ENCODE measurements around the gene ZP4. TPM values are rescaled to one million over a fixed set of nuclear protein-coding genes. Genes with fewer than 3 reads are reported as not detected.

Gene ZP4
- total and polyA plus RNA-seq, 9 of the 15 experiments (the other 6 are each of a cell fraction or from before 2014, with no cell fraction given) = not detected

DNA sequence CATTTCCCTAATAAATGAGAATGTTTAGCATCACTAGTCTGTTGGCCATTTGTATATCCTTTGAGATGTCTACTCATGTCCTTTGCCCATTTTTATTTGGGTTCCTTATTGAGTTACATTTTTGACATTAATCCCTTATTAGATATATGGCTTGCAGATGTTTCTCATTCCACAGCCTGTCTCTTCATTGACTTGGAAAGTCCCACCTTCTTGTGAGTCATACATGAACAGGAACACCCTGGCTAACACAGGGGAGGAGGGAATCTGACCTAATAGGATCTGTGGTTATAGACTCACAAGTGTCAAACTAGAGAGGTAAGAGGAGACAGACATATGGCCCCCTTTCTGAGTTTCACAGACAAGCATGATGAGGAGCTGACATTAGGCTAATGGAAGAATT lies 11.5 kb downstream of the ZP4 start (continued):
- TF ChIP-seq TAF9B (IDR thresholded peaks at IDR 0.05; ENCODE audit: partially characterized antibody) = no peak
- no peak for TF ChIP-seq CBX3 (IDR thresholded peaks at IDR 0.05; ENCODE audit: borderline replicate concordance in 1 of 2, low read length in 2 of 2)
- TF ChIP-seq TCFL5 (CRISPR knock-in tag; conservative IDR thresholded peaks at IDR 0.05) = no peak
- TF ChIP-seq, protein P1, sequence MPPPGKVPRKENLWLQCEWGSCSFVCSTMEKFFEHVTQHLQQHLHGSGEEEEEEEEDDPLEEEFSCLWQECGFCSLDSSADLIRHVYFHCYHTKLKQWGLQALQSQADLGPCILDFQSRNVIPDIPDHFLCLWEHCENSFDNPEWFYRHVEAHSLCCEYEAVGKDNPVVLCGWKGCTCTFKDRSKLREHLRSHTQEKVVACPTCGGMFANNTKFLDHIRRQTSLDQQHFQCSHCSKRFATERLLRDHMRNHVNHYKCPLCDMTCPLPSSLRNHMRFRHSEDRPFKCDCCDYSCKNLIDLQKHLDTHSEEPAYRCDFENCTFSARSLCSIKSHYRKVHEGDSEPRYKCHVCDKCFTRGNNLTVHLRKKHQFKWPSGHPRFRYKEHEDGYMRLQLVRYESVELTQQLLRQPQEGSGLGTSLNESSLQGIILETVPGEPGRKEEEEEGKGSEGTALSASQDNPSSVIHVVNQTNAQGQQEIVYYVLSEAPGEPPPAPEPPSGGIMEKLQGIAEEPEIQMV (tag; conservative IDR thresholded peaks at IDR 0.05; ENCODE audit: low read depth) = no peak
- TF ChIP-seq SOX6 (IDR thresholded peaks at IDR 0.05) = no peak
- no peak for TF ChIP-seq L3MBTL2 (IDR thresholded peaks at IDR 0.05)

DNA sequence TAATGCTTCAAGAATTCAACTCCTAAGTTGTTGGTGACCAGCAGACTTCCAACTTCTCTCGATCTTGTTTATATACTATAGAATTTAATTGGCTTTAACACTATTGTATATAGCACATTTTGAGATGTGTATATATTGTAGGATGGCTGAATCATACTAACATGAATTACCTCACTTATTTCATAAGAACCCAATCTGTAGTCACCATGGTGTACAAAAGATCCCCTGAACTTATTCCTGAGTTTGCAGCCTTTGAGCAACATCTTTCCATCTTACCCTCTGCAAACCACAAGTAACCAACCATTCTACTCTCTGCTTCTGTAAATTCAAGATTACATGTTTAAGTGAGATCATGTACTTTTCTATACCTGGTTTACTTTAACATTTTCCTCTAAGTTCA lies 12.3 kb downstream of the ZP4 start:
- in situ Hi-C loops (cut with MboI) (no loop called here), intact Hi-C loops (cut with micrococcal nuclease) (no loop called here)
- TF ChIP-seq, protein P2, sequence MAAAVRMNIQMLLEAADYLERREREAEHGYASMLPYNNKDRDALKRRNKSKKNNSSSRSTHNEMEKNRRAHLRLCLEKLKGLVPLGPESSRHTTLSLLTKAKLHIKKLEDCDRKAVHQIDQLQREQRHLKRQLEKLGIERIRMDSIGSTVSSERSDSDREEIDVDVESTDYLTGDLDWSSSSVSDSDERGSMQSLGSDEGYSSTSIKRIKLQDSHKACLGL (CRISPR knock-in tag; IDR thresholded peaks at IDR 0.05; ENCODE audit: borderline replicate concordance, poor library complexity, severe bottlenecking) = no peak
- TF ChIP-seq, protein P3, sequence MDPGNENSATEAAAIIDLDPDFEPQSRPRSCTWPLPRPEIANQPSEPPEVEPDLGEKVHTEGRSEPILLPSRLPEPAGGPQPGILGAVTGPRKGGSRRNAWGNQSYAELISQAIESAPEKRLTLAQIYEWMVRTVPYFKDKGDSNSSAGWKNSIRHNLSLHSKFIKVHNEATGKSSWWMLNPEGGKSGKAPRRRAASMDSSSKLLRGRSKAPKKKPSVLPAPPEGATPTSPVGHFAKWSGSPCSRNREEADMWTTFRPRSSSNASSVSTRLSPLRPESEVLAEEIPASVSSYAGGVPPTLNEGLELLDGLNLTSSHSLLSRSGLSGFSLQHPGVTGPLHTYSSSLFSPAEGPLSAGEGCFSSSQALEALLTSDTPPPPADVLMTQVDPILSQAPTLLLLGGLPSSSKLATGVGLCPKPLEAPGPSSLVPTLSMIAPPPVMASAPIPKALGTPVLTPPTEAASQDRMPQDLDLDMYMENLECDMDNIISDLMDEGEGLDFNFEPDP (CRISPR knock-in tag; IDR thresholded peaks at IDR 0.05) = no peak
- TF ChIP-seq HMG20B (CRISPR knock-in tag; IDR thresholded peaks at IDR 0.05) = no peak
- TF ChIP-seq PHTF2 (CRISPR knock-in tag; IDR thresholded peaks at IDR 0.05) = no peak
- no peak for TF ChIP-seq CEBPB (tag; IDR thresholded peaks at IDR 0.05)
- no peak for TF ChIP-seq OTX1 (CRISPR knock-in tag; IDR thresholded peaks at IDR 0.05)
- TF ChIP-seq, protein P4, sequence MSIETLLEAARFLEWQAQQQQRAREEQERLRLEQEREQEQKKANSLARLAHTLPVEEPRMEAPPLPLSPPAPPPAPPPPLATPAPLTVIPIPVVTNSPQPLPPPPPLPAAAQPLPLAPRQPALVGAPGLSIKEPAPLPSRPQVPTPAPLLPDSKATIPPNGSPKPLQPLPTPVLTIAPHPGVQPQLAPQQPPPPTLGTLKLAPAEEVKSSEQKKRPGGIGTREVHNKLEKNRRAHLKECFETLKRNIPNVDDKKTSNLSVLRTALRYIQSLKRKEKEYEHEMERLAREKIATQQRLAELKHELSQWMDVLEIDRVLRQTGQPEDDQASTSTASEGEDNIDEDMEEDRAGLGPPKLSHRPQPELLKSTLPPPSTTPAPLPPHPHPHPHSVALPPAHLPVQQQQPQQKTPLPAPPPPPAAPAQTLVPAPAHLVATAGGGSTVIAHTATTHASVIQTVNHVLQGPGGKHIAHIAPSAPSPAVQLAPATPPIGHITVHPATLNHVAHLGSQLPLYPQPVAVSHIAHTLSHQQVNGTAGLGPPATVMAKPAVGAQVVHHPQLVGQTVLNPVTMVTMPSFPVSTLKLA (conservative IDR thresholded peaks at IDR 0.05) = no peak
- TF ChIP-seq PCBP2 (IDR thresholded peaks at IDR 0.05; ENCODE audit: low read depth, low read length, poor library complexity, severe bottlenecking) = no peak
- TF ChIP-seq SP1 (CRISPR knock-in tag; IDR thresholded peaks at IDR 0.05) = no peak
- TF ChIP-seq KDM5B (IDR thresholded peaks at IDR 0.05; ENCODE audit: insufficient replicate concordance, low read depth, low read length) = no peak
- TF ChIP-seq HMGN3 (IDR thresholded peaks at IDR 0.05; ENCODE audit: borderline replicate concordance, extremely low read depth, insufficient read length, low read depth, low read length) = no peak
- TF ChIP-seq COPS2 (conservative IDR thresholded peaks at IDR 0.05) = no peak

More for the DNA sequence above, 12.3 kb downstream of the ZP4 start:
- Histone ChIP-seq H3K4me3 (no peak overlapping the region), H3K4me1 (replicated peaks in 1 of 2; ENCODE audit: control insufficient read depth in 2 of 2, insufficient read depth in 2 of 2, low read length in 2 of 2) (no peaks in the 10 kb centered on the region), H3K27ac (ENCODE audit: extremely low read depth, low read depth, low read length) (no peak overlapping the region), H3K36me3 (ENCODE audit: control insufficient read depth, insufficient read depth, low read length) (no peaks in the 10 kb centered on the region), H4K20me1 (replicated peaks; ENCODE audit: control insufficient read depth, insufficient read depth, low read length) (no peaks in the 10 kb centered on the region), H2AFZ (ENCODE audit: low read depth, low read length) (no peak overlapping the region), H3K4me2 (ENCODE audit: insufficient read depth, low read length) (no peak overlapping the region), H3K9ac (ENCODE audit: insufficient read depth in 1 of 2, low read depth in 2 of 2, low read length in 2 of 2) (no peak overlapping the region), H3K79me2 (ENCODE audit: control insufficient read depth, insufficient read depth, low read length) (no peaks in the 10 kb centered on the region), H3K9me1 (ENCODE audit: control insufficient read depth, insufficient read depth, low read length) (no peaks in the 10 kb centered on the region), H3K9me3 (replicated peaks; ENCODE audit: control insufficient read depth, insufficient read depth, low read depth, low read length) (no peaks in the 10 kb centered on the region), H3K27me3 (ENCODE audit: control insufficient read depth in 2 of 2, insufficient read depth in 2 of 2, low read length in 2 of 2) (no peaks in the 10 kb centered on the region)
- ATAC-seq = no peak
- FAIRE-seq = no peak
- no peak for DNase-seq (ENCODE audit: extremely low read depth in 1 of 4, low spot score in 3 of 4)
- WGBS (ENCODE audit: insufficient coverage, low coverage, missing lambda C conversion rate) = 0% methylated on average over 1 of the region's 1 CpG
- BruUV-seq (replicated peaks) = no TSS peak
- ChIA-PET CTCF (ENCODE audit: low intra/inter-chr PET ratio) (no interaction called here), POLR2A (no interaction called here)

Data from K562 (cell line).